Gastroesophageal sphincter (tissue), 4 donors: ENCODE measurements around the gene PTCD1. TPM values are rescaled to one million over a fixed set of nuclear protein-coding genes. Genes with fewer than 3 reads are reported as not detected.

Experiments used
- ATAC-seq: fragments of 150-250 bp; one replicate; pipeline ENCODE4 v1.9.1; 2016; ENCODE audit warnings: mild to moderate bottlenecking, moderate library complexity
- H3K27ac ChIP-seq, 4 donors: fragments of 200-600 bp; sonication (generic) in 3 of 4; 1 replicate in 3 of 4; 2 replicates in 1 of 4; pipeline ENCODE4 v1.5.1; 2016 to 2019
- H3K27me3 ChIP-seq: fragments of 200-600 bp; sonication (generic); one replicate; pipeline ENCODE4 v1.5.1; 2019
- H3K36me3 ChIP-seq, 2 donors: fragments of 200-600 bp; sonication (generic); one replicate each; pipeline ENCODE4 v1.5.1; 2019; ENCODE audit warnings: control low read depth in 1 of 2
- H3K4me1 ChIP-seq, 3 donors: fragments of 200-600 bp; sonication (generic); 1 replicate in 2 of 3; 2 replicates in 1 of 3; pipeline ENCODE4 v1.5.1; 2016 to 2019; ENCODE audit warnings: control low read depth in 2 of 3
- H3K4me3 ChIP-seq, 2 donors: fragments of 200-600 bp; sonication (generic); one replicate each; pipeline ENCODE4 v1.5.1; 2019; ENCODE audit warnings: mild to moderate bottlenecking in 1 of 2, moderate library complexity in 1 of 2
- H3K9me3 ChIP-seq, 3 donors: fragments of 200-600 bp; sonication (generic); one replicate each; pipeline ENCODE4 v1.5.1; 2017 to 2019; ENCODE audit warnings: control low read depth in 2 of 3
- EP300 ChIP-seq: sonication (generic); formaldehyde crosslinking; IDR thresholded peaks from one replicate; pipeline ENCODE4 v1.6.1; 2017; ENCODE audit warnings: antibody characterized with exemption, mild to moderate bottlenecking
- POLR2A ChIP-seq, 2 donors: fragments of 450-650 bp; IDR thresholded peaks; one replicate each; pipeline ENCODE4 v1.6.1; 2017; ENCODE audit warnings: antibody characterized with exemption in 2 of 2, mild to moderate bottlenecking in 2 of 2, moderate library complexity in 1 of 2
- POLR2AphosphoS5 ChIP-seq: sonication (generic); formaldehyde crosslinking; IDR thresholded peaks from one replicate; pipeline ENCODE4 v1.6.1; 2017; ENCODE audit warnings: antibody characterized with exemption
- WGBS, 2 donors: methylation state at CpG; one replicate each; pipeline ENCODE4 v1.1.5; 2018; ENCODE audit warnings: low coverage in 1 of 2; 5-methylcytosine and 5-hydroxymethylcytosine counted together
- total RNA-seq, 4 donors: library from RNA; depleted of rRNA; stranded (reverse); fragments of >200 nt; gene quantifications; one replicate each; pipeline ENCODE4 v1.1.0, GENCODE V29; 2016
- TF ChIP-seq, protein P1 (sequence below), 4 experiments: fragments of 200-600 bp in 2 of 4; fragments of 450-650 bp in 2 of 4; sonication (generic) in 1 of 4; IDR thresholded peaks; one replicate each; pipeline ENCODE4 v1.5.1; 2017 to 2019; ENCODE audit warnings: antibody characterized with exemption in 4 of 4, mild to moderate bottlenecking in 2 of 4, moderate library complexity in 2 of 4

PTCD1 gene
- total RNA-seq, 4 donors from 2014 or later = 6.2 to 10.8 (median 7.3) TPM

DNA sequence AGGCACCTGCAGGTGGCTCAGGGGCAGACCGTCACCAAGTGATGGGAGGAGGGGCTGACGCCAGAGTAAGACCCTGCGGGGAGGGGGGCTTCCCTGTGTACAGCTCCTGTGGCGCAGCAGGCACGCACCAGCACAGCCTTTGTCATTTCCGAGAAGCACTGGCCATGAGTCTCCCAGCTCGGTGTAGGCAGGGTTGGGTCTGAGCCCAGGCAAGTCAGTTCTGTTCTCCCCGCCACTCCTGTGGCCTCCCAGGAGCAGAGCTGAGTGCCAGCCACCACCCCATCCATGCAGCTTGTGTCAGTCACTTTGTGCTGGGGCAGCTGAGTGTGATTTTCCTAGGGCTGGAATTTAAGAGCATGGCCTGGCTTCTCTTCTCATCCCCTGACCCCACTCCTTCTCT is 13.3 kb upstream of the PTCD1 start:
- no CpG with 5 or more reads among the region's 8 CpGs for WGBS, 2 donors
- H3K4me3 ChIP-seq = no peak overlapping the region
- H3K27ac ChIP-seq = no peak overlapping the region

DNA sequence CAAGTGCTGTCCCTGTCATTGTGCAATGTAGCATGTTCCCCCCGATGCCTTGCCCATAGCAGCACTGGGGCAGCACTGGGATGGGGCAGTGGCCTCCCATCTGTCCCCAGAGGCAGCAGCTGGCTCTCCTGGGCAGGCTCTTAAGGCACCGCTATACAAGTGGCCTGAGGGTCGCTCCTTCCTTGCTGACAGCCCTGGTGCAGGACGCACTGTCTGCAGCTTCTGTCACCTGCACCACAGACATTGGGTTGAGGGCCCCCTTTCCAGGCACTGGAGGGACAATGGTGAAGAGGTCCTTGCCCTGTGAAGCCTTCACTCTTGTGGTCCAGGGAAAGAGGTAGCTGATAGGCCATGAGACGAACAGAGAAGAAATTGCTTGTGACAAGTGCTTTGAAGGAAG is 10.7 kb upstream of the PTCD1 start:
- 100% methylated on average over 1 of the region's 5 CpGs for WGBS, 2 donors
- Histone ChIP-seq H3K27me3 (no peaks in the 10 kb centered on the region), H3K27ac (no peak overlapping the region), H3K4me3 (no peak overlapping the region), H3K36me3 (peaks cover 0 to 99% of the 10 kb centered on the region in 2 donors), H3K9me3 (no peaks in the 10 kb centered on the region), H3K4me1 (no peaks in the 10 kb centered on the region)
- ATAC-seq = no peak
- TF ChIP-seq, protein P1, sequence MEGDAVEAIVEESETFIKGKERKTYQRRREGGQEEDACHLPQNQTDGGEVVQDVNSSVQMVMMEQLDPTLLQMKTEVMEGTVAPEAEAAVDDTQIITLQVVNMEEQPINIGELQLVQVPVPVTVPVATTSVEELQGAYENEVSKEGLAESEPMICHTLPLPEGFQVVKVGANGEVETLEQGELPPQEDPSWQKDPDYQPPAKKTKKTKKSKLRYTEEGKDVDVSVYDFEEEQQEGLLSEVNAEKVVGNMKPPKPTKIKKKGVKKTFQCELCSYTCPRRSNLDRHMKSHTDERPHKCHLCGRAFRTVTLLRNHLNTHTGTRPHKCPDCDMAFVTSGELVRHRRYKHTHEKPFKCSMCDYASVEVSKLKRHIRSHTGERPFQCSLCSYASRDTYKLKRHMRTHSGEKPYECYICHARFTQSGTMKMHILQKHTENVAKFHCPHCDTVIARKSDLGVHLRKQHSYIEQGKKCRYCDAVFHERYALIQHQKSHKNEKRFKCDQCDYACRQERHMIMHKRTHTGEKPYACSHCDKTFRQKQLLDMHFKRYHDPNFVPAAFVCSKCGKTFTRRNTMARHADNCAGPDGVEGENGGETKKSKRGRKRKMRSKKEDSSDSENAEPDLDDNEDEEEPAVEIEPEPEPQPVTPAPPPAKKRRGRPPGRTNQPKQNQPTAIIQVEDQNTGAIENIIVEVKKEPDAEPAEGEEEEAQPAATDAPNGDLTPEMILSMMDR (IDR thresholded peaks at IDR 0.05) = no peak
- TF ChIP-seq EP300 (no peak), POLR2A (IDR thresholded peaks at IDR 0.05) (no peak), POLR2AphosphoS5 (no peak)

More for the DNA sequence above, 13.3 kb upstream of the PTCD1 start:
- Histone ChIP-seq H3K4me1 (no peaks in the 10 kb centered on the region), H3K9me3 (no peaks in the 10 kb centered on the region), H3K36me3 (peaks cover 0 to 100% of the 10 kb centered on the region in 2 donors), H3K27me3 (no peaks in the 10 kb centered on the region)
- ATAC-seq = no peak
- TF ChIP-seq EP300 = no peak
- TF ChIP-seq POLR2AphosphoS5 = no peak
- no peak for TF ChIP-seq POLR2A (IDR thresholded peaks at IDR 0.05)
- TF ChIP-seq, protein P1 (IDR thresholded peaks at IDR 0.05) = no peak

- Histone ChIP-seq H3K36me3 (peaks cover 0 to 99% of the 10 kb centered on the region in 2 donors), H3K4me1 (no peaks in the 10 kb centered on the region), H3K27ac (no peak overlapping the region), H3K4me3 (no peak overlapping the region), H3K27me3 (no peaks in the 10 kb centered on the region), H3K9me3 (no peaks in the 10 kb centered on the region)
- no peak for TF ChIP-seq POLR2A (IDR thresholded peaks at IDR 0.05)
- TF ChIP-seq EP300 = no peak
- TF ChIP-seq POLR2AphosphoS5 = no peak
- TF ChIP-seq, protein P1 (IDR thresholded peaks at IDR 0.05) = no peak
- ATAC-seq = no peak
- no CpG with 5 or more reads among the region's 10 CpGs for WGBS, 2 donors
Measured at GRCh38 chr7:99448855-99449254, 10.3 kb upstream of the PTCD1 start.

DNA sequence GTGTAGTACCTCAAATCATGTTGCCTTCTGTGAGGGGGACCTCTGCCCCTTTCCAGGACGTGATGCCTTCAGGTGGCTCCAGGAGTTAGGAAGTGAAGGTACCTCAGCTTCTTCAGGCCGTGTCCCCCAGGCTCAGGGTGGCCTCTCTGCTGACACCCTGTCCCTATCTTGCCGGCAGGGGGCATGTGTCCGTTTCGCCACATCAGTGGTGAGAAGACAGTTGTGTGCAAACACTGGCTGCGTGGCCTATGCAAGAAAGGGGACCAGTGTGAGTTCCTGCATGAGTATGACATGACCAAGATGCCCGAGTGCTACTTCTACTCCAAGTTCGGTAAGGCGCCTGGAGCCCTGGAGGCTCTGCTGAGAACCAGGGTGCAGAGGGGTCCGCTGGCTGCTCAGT is 9.3 kb upstream of the PTCD1 start:
- Histone ChIP-seq H3K27me3 (no peaks in the 10 kb centered on the region), H3K36me3 (peaks cover 0 to 99% of the 10 kb centered on the region in 2 donors), H3K4me3 (no peak overlapping the region), H3K4me1 (no peaks in the 10 kb centered on the region), H3K27ac (no peak overlapping the region), H3K9me3 (no peaks in the 10 kb centered on the region)
- no peak for ATAC-seq
- TF ChIP-seq EP300 = no peak
- TF ChIP-seq POLR2A (IDR thresholded peaks at IDR 0.05) = no peak
- TF ChIP-seq POLR2AphosphoS5 = no peak
- TF ChIP-seq, protein P1 (IDR thresholded peaks at IDR 0.05) = no peak
- 83% methylated on average over 8 of the region's 10 CpGs; no CpG with 5 or more reads in 1 of the 2 donors for WGBS, 2 donors

DNA sequence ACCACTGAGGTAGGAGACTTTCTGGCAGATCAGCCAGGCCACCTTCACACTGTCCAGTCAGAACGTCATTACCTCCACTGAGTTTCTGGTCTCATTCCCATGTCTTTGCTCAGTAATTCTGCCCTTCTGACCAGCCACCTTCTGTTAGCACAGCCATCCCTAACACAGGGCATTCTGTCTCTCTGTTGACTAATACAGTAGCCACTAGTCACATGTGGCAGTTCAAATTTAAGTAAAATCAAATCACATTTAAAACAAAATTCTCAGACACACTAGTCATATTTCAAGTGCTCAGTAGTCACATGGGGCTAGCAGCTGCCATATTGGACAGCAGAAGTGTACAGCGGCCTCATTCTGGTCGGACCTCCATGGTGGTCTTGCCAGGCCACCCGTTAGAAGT is 7.5 kb upstream of the PTCD1 start:
- Histone ChIP-seq H3K36me3 (peaks cover 0 to 85% of the 10 kb centered on the region in 2 donors), H3K27ac (no peak overlapping the region), H3K4me1 (peaks cover 0 to 13% (median 0%) of the 10 kb centered on the region in 3 donors), H3K27me3 (no peaks in the 10 kb centered on the region), H3K9me3 (no peaks in the 10 kb centered on the region), H3K4me3 (no peak overlapping the region)
- TF ChIP-seq POLR2AphosphoS5 = no peak
- no peak for TF ChIP-seq POLR2A (IDR thresholded peaks at IDR 0.05)
- TF ChIP-seq, protein P1 (IDR thresholded peaks at IDR 0.05) = no peak
- no peak for TF ChIP-seq EP300
- no peak for ATAC-seq
- 75 to 81% methylated on average over 2 to 4 of the region's 4 CpGs for WGBS, 2 donors
